ENCODE results near the gene TIMM10B.
A peak's percentile ranks its signal among the peaks of the same experiment; 100 is the strongest.

The TIMM10B gene, protein sequence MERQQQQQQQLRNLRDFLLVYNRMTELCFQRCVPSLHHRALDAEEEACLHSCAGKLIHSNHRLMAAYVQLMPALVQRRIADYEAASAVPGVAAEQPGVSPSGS

DNA sequence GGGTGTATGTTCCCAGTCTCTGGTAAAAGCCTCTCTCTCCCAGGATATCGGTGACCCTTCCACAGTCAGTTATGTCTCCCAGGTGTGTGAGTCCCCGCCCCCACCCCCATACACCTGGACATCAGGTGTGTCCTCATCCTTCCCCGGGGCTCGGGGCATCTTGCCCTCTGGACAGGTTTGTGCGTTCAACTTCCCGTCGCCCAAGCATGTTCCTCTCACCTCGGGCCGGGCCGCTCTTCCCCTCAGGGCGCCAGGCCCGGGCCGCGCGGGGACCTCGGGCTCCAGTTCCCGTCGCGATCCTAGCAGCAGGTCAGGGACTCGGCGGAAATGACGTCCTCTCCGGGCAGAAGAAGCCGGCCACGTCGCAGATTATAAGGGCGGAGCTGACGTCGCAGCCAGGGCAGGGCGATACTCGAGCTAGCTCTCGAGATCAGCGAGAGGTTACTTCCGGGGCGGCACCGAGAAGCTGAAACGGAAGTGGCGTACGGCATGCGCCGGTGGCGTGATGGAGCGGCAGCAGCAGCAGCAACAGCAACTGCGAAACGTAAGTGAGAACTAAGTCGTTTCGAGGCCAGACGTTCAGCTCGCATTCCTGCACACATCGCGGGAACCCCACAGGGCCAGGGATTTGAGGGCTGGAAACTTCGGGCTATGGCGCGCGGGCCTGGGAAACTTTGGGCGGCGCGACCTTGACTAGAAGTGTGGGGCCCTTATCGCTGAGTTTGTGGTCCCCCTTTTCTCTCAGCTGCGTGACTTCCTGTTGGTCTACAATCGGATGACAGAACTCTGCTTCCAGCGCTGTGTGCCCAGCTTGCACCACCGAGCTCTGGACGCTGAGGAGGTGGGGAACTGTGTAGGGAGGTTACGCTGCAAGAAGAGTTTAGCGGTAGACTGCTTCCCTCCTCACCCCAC is at the start of gene TIMM10B, which contains the start of gene ARFIP2:
Gene TIMM10B (plus strand): TSS at position 490 of the 912 bp plus-strand sequence. CDS start 16 bp downstream, at position 506.
Gene ARFIP2 (minus strand): TSS at position 320 of the 912 bp plus-strand sequence. CDS start 910 bp downstream, outside the sequence.
- peak; percentile 93 for DNase-seq (ENCODE audit: low read depth)

DNA sequence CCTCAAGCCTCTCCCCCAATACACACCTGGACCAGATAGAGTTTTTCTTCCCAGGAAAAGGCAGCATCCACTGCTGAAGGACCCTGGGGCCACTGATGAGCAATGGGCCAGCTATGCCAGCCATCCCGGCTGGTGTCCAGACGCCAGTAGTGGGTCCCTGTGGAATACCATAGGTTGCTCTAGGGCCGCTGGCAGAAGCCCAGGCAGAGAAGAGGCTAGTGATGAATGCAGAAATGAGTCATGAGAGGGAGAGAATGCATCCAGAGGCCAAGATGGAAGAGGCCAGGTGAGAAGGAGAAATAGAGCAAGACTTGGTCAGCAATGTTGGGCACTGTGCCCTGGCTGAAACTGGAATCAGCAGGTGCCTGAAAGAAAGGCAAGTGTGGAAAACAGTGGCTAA is 49.4 kb upstream of the TIMM10B start:
- no peak for DNase-seq (ENCODE audit: low read depth)

DNA sequence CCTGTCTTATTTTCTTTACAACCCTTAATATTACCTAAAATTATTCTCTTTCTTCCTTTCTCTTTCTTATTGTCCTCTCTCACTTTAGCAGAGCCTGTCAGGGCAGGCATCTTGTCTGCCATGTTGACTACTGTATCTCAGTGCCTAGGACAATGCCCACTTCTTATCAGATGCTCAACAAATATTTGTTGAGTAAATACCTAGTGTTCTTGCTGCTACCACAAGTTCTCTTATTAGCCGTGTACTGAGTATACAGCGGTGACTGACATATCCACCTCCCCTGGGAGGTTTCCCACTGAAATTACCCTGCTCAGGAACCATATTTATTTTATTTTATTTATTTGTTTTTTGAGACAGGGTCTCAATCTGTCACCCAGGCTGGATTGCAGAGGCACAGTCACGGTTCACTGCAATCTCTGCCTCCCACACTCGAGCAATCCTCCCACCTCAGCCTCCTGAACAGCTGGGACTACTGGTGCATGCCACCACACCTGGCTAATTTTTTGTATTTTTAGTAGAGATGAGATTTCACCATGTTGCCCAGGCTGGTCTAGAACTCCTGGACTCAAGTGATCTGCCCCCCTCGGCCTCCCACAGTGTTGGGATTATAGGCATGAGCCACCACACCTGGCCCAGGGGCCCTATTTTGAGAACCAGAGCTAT is 47.2 kb upstream of the TIMM10B start:
- DNase-seq (ENCODE audit: low read depth), result no peak

DNA sequence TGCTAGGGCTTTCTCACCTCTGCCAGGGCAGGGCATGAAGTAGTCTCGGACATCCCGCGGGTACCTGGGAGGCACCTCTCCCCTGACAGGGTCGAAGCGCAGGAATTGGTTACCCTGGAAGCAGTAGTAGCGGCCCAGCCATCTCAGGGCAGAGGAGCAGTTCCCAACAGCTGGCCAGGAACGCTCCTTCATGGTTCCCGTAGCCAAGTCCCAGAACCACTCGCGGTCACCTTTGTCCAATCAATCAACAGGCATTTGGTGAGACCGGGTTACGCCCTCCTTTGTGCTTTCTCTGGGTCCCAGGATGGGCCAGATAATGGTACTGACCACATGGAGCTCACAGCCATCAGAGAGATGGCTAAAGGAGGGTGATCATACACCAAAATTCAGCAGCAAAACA is 43.9 kb upstream of the TIMM10B start:
- DNase-seq (ENCODE audit: low read depth), result no peak

DNA sequence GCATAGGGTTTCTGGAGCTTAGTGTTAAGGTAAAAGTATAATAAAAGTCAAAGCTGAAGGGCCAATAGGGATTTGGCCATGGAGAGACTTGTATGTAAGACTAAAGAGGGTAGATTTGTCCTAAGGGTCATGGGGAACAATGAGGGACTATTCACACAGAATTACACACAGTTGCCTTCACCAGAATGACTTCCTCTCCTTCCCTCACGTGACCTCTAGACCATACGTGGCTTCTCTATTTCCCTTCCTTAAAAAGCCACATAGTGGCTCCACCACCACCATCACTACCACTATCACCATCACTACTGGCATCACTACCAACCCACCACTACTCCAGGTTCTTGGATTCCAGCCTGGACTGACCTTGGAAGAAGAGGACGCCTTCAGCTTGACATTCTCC is 43.3 kb upstream of the TIMM10B start:
- DNase-seq (ENCODE audit: low read depth), result no peak

DNA sequence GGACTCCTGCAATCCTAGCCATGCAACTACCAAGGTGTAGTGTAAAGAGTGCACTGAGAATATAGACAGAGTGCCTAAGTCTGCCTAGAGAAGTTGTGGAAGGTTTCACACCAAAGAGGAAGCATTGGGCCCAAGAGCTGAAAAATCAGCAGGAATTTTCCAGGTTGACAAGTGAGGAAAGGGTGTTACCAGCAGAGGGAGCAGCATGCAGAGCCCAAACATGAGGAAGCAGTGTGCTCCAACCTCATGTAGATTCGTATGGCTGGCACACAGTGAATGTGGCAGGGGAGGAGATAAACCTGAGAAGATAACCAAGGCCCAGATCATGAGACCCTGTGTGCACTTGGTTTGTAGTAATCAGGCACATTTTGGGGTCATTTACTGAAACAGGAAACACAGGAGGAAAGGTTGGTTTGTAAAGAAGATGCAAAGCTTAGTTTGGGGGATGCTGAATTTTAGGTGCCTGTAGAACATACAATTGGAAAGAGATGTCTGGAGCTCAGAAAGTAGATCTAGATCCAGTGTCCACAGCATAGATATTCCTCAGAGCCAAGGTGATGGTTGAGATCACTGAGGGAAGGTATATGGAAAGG is 42.2 kb upstream of the TIMM10B start:
- no peak for DNase-seq (ENCODE audit: low read depth)

DNA sequence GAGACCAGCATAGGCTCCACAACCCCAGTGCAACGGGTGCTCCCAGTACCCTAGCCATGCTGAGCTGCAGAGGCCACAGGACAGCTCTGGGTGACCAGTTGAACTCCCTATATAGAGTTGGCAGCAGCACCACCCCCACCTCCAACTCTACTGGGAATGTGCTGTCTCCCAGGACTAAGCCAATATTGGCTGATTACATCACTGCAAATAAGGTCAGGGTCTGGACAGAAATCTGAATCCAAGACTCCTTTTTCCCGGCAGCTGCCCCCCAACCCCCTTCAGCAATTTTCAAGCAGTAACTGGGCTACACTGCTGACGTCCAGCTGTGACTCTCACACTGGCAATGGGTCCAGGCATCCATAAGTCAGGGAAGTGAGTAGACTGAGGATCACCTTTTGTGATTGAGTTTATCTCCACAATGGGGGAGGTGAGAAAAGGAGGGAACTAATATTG is 40.4 kb upstream of the TIMM10B start, which contains the start of gene HPX:
Gene HPX (minus strand): TSS at position 82 of the 453 bp plus-strand sequence. CDS start 24 bp downstream, at position 58.
- DNase-seq (ENCODE audit: low read depth), result no peak

DNA sequence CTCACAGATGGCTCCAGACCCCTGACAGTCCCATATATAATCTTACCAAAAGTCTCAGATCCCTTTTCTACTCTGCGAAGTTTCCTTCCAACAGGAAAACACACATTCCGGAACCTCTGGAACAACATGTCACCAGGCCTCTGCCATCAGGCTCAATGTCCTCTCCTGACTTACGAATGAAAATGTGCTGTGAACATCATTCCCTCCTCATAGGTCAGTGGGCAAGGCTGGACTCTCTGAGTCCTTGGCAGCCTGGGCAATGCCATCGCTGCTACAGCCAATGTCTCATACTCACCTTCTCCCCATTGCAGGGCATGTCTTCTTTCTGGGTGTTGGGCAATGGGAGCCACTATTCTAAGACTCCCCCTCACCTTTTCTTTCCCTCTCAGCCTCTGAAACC is 38.9 kb upstream of the TIMM10B start:
- DNase-seq (ENCODE audit: low read depth), result no peak

DNA sequence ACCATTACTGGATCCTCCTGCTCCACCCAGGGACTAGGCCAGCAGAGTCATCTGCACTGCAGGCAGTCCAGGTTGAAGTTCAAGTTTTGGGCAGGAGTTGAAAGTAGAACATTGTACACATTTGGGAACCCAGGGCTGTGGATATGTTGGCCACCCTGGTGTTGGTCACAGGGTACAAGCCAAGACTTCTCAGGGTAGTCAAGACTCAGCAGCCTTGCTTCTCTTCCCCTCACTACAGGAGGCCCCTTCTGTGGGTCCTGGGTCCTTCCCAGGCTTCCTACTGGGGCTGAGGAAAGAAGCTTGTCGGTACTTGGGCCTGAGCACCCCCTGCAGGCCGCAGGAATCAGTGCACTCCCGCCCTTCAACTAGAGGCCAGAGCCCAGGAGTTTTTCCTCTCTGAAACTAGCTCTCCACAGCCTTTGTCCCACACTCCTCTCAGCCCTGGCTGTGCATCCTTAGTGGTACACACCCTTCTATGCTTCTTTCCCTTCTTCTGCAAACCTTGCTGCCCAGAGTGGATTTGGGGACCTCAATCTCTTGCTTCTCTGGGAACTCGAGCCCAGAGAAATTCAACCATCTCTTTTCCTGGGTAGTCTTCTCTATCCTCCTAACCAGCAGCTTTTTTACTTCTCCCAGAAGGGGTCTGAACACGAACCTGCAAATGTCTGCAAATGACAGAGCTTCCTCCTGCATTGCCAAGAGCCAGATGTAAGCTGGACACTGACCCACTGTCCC is 37.9 kb upstream of the TIMM10B start:
- peak; percentile 14 for DNase-seq (ENCODE audit: low read depth)

DNA sequence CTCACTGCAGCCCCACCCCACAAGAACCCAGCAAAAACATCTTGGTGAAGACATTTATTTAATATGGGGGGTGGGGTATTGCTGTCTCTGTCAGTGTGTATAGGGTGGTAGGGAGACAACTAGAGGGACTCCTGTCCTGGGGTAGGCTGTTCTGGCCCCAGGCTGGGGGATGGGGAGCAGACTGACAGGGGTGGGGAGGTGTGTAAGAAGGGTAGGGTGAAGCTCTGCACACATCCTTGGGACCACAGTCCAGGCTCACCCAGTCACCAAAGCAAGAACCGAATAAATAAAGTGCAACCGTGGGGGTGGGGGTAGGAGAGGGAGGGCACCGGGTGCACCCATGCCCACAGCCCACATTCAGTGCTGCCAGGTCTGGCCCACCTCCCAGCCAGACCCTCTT is 32.7 kb upstream of the TIMM10B start:
- no peak for DNase-seq (ENCODE audit: low read depth)

DNA sequence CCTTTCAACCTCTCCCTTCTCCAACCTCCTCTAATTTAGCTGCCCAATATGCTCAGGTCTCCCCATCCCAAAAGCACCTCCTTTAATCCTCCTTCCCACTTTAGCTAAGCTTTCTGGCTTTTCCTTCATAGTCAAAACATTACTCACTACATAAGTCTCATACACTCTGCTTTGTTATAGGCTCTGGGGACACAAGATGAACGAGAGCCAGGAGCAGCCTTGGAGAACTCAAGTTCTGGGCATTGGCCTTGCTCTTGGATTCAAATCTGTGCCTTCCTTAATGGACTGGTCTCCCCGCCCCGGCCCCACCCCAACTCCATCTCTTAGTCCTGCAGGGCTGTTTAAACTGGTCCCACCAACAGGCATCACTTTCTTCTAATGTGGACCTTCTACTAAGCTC is 29.1 kb upstream of the TIMM10B start:
- DNase-seq (ENCODE audit: low read depth), result no peak

DNA sequence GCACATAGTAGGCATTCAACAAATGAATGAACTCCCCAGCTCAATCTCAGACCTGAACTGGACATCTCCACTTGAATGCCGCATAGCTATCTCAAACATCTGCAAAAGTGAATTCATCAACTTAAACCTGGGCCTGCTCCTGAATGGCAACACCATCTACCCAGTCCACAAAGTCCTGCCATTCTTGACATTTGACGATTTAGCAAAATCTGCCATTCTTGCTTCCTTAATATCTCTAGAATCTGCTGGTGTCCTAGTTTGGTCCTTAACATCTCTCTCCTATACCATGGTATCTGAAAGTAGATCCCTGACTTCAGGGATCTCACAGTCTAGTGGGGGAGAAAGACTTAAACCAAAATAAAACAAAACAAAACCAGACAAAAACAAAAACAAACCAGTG is 28.1 kb upstream of the TIMM10B start:
- no peak for DNase-seq (ENCODE audit: low read depth)

DNA sequence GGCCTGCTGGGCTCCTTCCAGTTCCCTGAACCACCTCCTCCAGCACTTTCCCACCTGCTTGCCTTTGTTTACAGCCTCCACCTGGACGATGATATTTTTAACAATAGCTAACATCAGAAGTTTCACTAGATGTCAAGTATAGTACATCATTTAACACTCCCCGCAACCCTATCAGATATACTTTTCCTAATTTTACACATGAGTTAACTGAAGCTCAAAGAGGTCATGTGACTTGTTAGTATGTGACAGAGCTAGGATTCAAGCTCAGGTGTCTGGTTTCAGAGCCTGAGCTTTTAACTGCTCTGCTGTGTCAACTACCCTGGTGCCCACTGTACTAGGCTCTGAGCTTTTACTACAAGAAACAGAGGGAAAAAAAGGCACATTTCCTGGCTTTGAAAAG is 26.2 kb upstream of the TIMM10B start:
- DNase-seq (ENCODE audit: low read depth), result no peak

DNA sequence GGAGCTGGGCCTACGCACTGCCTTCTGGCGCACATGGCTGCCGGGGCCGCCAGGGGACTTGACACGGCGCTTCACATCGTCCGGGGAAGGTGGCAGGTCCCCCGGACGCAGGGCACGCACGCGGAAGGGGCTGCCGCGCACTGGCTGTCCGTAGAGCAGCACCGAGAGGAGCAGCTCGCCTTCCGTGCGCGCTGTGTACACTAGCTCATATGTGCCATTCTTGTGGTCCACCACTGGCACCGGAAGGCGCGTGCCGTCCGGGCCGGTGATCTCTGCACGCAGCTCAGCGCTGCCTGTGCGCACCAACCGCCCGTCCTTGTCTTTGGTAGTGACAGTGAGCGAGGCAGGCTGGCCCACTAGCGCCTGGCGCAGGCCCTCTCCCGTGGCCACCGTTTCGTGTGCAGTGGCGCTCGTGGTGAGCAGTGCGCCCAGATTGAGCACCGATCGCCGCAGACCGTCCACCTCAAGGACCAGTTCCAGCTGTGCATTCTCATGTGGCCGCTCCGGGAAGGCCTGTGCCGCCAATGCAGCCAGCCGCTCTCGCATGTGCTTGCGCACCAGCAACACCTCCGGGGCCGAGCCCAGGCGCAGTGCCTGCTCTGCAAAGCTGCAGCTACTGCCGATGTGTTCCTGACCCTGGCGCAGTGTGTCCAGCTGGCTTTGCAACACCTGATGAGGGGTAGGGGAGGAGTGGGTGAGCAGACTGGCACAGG is 24.8 kb upstream of the TIMM10B start:
- no peak for DNase-seq (ENCODE audit: low read depth)

DNA sequence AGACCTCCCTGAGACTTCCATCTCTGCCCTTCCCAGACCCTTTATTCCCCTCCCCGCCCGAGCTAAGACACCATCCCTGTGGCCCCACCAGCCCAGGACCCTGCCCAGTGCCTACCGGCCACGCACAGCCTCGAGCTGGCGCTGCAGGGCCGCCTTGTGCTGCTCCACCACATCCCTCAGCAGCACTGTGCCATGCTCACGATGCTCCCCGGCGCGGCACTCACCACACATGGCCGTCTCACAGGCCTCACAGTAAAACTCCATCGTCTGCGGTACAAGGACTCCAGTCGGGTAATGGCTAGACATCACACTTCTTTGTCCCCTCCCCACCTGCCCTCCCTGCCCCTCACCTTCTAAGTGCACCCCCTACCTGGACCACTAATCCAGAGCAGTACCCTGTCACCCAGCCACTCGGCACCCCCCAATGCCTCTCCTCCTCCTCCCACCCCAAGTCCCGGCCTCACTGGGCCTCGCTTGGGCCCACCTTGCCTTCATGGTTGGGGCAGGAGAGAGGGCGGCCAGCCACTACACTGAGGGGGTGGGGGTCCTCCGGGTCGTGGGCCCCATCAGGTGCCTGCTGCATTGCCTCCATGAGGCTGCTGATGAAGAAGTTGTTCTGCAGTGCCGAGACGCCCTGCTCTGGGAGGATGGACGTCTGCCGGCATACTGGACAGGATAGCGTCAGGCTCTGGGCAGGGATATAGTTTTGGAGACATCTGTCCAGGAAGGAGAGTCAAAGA is 23.6 kb upstream of the TIMM10B start:
- DNase-seq (ENCODE audit: low read depth), result no peak

DNA sequence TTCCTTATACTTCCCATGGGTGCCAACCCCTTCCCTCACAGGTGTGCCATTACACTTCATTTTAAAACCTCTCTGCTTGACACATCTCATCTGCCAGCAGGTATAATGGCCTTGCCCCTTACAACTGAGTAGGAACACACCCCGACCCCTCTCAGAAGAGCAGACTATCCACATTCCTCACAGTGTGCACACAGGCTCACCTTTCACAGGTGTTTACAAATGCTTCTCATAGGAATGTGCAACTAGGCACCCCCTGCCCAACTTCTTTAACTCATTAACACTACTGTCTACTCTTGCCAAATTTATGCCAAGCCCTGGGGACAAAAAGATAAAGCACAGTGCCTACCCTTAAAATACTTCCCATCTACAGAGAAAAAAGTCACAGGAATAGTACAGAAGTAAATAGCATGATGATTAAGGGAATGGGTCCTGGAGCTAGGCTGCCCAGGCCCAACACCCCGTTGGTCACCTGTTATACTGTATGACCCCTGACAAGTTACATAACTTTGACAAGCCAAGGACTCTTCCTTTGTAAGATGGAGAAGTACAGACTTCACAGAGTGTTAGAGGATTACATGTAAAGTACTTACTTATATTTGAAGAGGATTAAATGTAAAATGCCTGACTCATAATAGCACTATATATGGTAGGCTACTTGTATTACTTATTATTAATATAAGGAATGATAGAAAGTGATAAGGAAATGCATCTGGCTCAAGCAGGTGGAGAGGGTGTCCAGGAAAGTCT is 22.8 kb upstream of the TIMM10B start:
- DNase-seq (ENCODE audit: low read depth), result no peak

DNA sequence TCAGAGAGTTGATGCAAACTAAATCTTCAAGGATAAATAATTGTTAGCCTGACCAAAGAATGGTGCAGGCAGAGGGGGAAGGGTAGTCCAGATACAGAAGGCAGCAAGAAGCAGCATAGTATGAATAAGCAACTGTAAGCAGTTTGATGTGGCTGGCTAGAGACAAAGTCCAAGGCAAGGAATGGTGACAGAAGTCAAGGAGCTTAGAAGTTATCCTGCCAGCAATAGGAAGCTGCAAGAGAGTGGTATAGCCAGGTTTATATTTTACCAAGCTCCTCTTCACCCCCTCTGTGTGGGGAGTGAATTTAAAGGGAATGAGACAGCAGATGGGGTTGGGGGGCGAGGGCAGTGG is 22.2 kb upstream of the TIMM10B start:
- DNase-seq (ENCODE audit: low read depth), result no peak

DNA sequence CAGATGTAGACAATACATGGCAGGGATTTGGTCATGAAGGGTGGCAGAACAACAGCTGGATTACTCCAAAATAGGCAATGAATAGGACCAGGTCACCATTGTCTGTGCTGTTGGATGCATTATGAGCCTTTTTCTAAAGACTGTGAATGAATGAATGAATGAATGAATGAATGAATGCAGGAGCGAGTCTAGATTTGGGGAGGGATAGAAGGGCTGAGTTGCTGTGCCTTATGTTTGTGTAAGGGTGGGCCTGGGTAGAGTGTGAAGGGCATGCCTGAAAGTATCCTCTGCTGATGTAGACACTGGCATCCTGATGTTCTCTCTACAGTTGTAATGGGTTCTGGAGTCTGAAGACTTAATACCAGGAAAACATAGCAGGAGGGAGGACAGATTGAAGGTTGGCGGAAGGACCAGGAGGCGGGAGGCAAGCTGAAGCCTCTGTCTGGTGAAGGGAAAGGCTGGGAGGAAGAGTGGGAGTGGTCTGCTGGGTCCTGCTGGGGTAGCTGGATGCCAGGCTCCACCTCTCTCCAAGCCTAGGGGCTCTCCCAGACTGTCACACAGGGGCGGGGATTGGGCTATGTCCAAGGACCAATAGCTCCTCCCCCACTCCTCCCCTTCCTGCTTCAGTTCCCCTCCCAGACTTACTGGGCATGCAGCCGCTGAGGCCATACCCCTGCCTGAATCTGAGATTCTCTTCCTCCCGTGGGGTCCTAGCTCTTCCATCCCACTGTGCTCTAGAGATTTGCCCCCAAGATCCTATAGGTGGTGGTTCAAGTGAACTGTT is 12.4 kb upstream of the TIMM10B start:
- no peak for DNase-seq (ENCODE audit: low read depth)

DNA sequence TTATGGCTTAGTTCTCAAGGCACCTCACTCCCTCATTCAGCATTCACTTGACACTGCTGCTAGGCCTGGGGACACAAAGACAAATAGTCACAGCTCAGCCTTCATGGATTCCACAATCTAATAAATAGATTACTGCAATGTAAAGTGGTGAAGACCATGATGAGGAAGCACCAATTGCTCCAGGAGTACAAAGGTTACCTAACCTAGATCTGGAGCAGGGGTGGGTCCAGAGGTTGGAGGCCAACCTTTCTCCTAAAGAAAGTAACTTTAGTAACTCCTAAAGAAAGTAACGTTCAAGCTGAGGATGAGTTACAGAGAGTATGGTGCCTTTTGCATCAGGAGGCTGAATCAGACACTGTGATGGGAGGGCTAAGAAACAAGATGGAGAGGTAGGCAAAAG is 11.7 kb upstream of the TIMM10B start:
- DNase-seq (ENCODE audit: low read depth), result no peak

Data from stimulated activated CD8-positive, alpha-beta memory T cell treated with anti-CD3 and anti-CD28 coated beads, Interleukin-12 subunit alpha, Interleukin-12 subunit beta, amount 100 ng/mL, for 4 hours (primary cell).